ENCODE results near the gene LTC4S.
"Not testable (repeated sequence)": the region's sequence is repeated elsewhere in the genome, so short reads cannot be mapped to it uniquely, and the experiment has no call there.

Gene LTC4S

GRCh38 chr5:179780362-179780761 lies 13.4 kb upstream of the LTC4S start:
- H3K27me3 Mint-ChIP-seq, result no peaks in the 10 kb centered on the region
- no peak overlapping the region for H3K27ac Mint-ChIP-seq
- peaks cover 41% of the 10 kb centered on the region for H3K36me3 Mint-ChIP-seq
- no peak for ATAC-seq
- no peaks in the 10 kb centered on the region for H3K4me1 Mint-ChIP-seq
- H3K4me3 Mint-ChIP-seq, result no peak overlapping the region
- no peaks in the 10 kb centered on the region for H3K9me3 Mint-ChIP-seq

GRCh38 chr5:179781846-179782245 lies 11.9 kb upstream of the LTC4S start:
- Mint-ChIP-seq H3K27me3 (no peaks in the 10 kb centered on the region), H3K27ac (no peak overlapping the region), H3K36me3 (peaks cover 27% of the 10 kb centered on the region), H3K4me1 (peaks cover 7% of the 10 kb centered on the region), H3K4me3 (no peak overlapping the region), H3K9me3 (no peaks in the 10 kb centered on the region)
- ATAC-seq, result no peak

GRCh38 chr5:179783128-179783527 lies 10.7 kb upstream of the LTC4S start:
- peaks cover 17% of the 10 kb centered on the region for H3K36me3 Mint-ChIP-seq
- H3K27ac Mint-ChIP-seq, result no peak overlapping the region
- H3K9me3 Mint-ChIP-seq, result no peaks in the 10 kb centered on the region
- no peak for ATAC-seq
- no peak overlapping the region for H3K4me3 Mint-ChIP-seq
- no peaks in the 10 kb centered on the region for H3K27me3 Mint-ChIP-seq
- peaks cover 7% of the 10 kb centered on the region for H3K4me1 Mint-ChIP-seq

- H3K4me1 Mint-ChIP-seq, result peaks cover 7% of the 10 kb centered on the region
- H3K27me3 Mint-ChIP-seq, result no peaks in the 10 kb centered on the region
These were observed 6.9 kb upstream of the LTC4S start for GRCh38 chr5:179786861-179787260.

GRCh38 chr5:179788193-179788854 lies 5.5 kb upstream of the LTC4S start:
- ATAC-seq, result no peak
- Mint-ChIP-seq H3K27me3 (no peaks in the 10 kb centered on the region), H3K4me3 (no peak overlapping the region), H3K27ac (no peak overlapping the region), H3K9me3 (peaks cover 3% of the 10 kb centered on the region), H3K36me3 (no peaks in the 10 kb centered on the region), H3K4me1 (peaks cover 19% of the 10 kb centered on the region)

More at GRCh38 chr5:179786861-179787260, 6.9 kb upstream of the LTC4S start:
- no peak overlapping the region for H3K27ac Mint-ChIP-seq
- no peaks in the 10 kb centered on the region for H3K36me3 Mint-ChIP-seq
- H3K4me3 Mint-ChIP-seq, result no peak overlapping the region
- H3K9me3 Mint-ChIP-seq, result peaks cover 3% of the 10 kb centered on the region
- no peak for ATAC-seq

- peaks cover 29% of the 10 kb centered on the region for H3K4me1 Mint-ChIP-seq
- not testable (repeated sequence) for H3K36me3 Mint-ChIP-seq, H3K27ac Mint-ChIP-seq, H3K9me3 Mint-ChIP-seq, H3K4me3 Mint-ChIP-seq, H3K27me3 Mint-ChIP-seq, ATAC-seq
These were observed 4.5 kb upstream of the LTC4S start for GRCh38 chr5:179789278-179789677.

GRCh38 chr5:179791881-179792611 lies 1.7 kb upstream of the LTC4S start:
- H3K4me3 Mint-ChIP-seq, result no peak overlapping the region
- H3K27me3 Mint-ChIP-seq, result no peaks in the 10 kb centered on the region
- no peak overlapping the region for H3K27ac Mint-ChIP-seq
- H3K9me3 Mint-ChIP-seq, result peaks cover 3% of the 10 kb centered on the region
- peaks cover 37% of the 10 kb centered on the region for H3K4me1 Mint-ChIP-seq
- ATAC-seq, result no peak
- H3K36me3 Mint-ChIP-seq, result peaks cover 5% of the 10 kb centered on the region

- Mint-ChIP-seq H3K27me3 (no peaks in the 10 kb centered on the region), H3K4me1 (peaks cover 40% of the 10 kb centered on the region), H3K4me3 (no peak overlapping the region), H3K36me3 (peaks cover 8% of the 10 kb centered on the region), H3K9me3 (peaks cover 3% of the 10 kb centered on the region), H3K27ac (peak overlapping the region; percentile 54)
- no peak for ATAC-seq
These were observed 946 bp upstream of the LTC4S start for GRCh38 chr5:179792612-179793467.

- Mint-ChIP-seq H3K9me3 (peaks cover 3% of the 10 kb centered on the region), H3K27me3 (no peaks in the 10 kb centered on the region), H3K27ac (peak overlapping the region; percentile 54), H3K4me3 (peak overlapping the region; percentile 34), H3K4me1 (peaks cover 41% of the 10 kb centered on the region), H3K36me3 (peaks cover 19% of the 10 kb centered on the region)
- ATAC-seq, result no peak
These were observed 385 bp downstream of the LTC4S start for GRCh38 chr5:179794171-179794570.

GRCh38 chr5:179794575-179794974 lies 789 bp downstream of the LTC4S start:
- H3K27ac Mint-ChIP-seq, result peak overlapping the region; percentile 54
- H3K27me3 Mint-ChIP-seq, result no peaks in the 10 kb centered on the region
- peak overlapping the region; percentile 68 for H3K4me3 Mint-ChIP-seq
- peaks cover 45% of the 10 kb centered on the region for H3K4me1 Mint-ChIP-seq
- H3K9me3 Mint-ChIP-seq, result no peaks in the 10 kb centered on the region
- no peak for ATAC-seq
- H3K36me3 Mint-ChIP-seq, result peaks cover 23% of the 10 kb centered on the region

- no peaks in the 10 kb centered on the region for H3K9me3 Mint-ChIP-seq
- H3K27ac Mint-ChIP-seq, result peak overlapping the region; percentile 54
- peak overlapping the region; percentile 81 for H3K4me3 Mint-ChIP-seq
- peaks cover 47% of the 10 kb centered on the region for H3K4me1 Mint-ChIP-seq
- peaks cover 29% of the 10 kb centered on the region for H3K36me3 Mint-ChIP-seq
- ATAC-seq, result no peak
- H3K27me3 Mint-ChIP-seq, result no peaks in the 10 kb centered on the region
These were observed 1.5 kb downstream of the LTC4S start for GRCh38 chr5:179795049-179795862.

- ATAC-seq, result peak; percentile 86
These were observed 2.4 kb downstream of the LTC4S start for GRCh38 chr5:179795863-179796833.

GRCh38 chr5:179796877-179797608 lies 3.3 kb downstream of the LTC4S start:
- no peak for ATAC-seq
- H3K4me1 Mint-ChIP-seq, result peaks cover 53% of the 10 kb centered on the region
- peak overlapping the region; percentile 81 for H3K4me3 Mint-ChIP-seq
- no peaks in the 10 kb centered on the region for H3K27me3 Mint-ChIP-seq
- H3K36me3 Mint-ChIP-seq, result peaks cover 39% of the 10 kb centered on the region
- H3K9me3 Mint-ChIP-seq, result no peaks in the 10 kb centered on the region
- H3K27ac Mint-ChIP-seq, result peak overlapping the region; percentile 74

More at GRCh38 chr5:179795863-179796833, 2.4 kb downstream of the LTC4S start:
- Mint-ChIP-seq H3K9me3 (no peaks in the 10 kb centered on the region), H3K27me3 (no peaks in the 10 kb centered on the region), H3K4me1 (peaks cover 47% of the 10 kb centered on the region), H3K36me3 (peaks cover 30% of the 10 kb centered on the region), H3K27ac (peak overlapping the region; percentile 74), H3K4me3 (peak overlapping the region; percentile 81)

Measured in stimulated activated memory B cell treated with anti-CD40 and anti-IgM and Interleukin-4, amounts not matched to agents 10 μg/mL and 1 μg/mL and 100 μg/mL, for 72 hours (primary cell).